NOMO-1 treated with dmso at 0.1 percent for 144 hours (cell line): ENCODE data around the gene DST.

Experiments used
- DNase-seq: peaks from one replicate; lab custom pipeline; 2025; ENCODE audit not compliant: unreplicated experiment; lab: John Stamatoyannopoulos, UW

Gene DST

GRCh38 chr6:56488281-56488680 is 154.4 kb downstream of the DST start:
- DNase-seq, result no peak

- DNase-seq, result no peak
These were observed 156.0 kb downstream of the DST start for GRCh38 chr6:56486681-56487080.

- DNase-seq, result no peak
These were observed 158.0 kb downstream of the DST start for GRCh38 chr6:56484669-56485068.

GRCh38 chr6:56483929-56484328 is 158.8 kb downstream of the DST start:
- DNase-seq, result no peak

GRCh38 chr6:56482525-56482924 is 160.2 kb downstream of the DST start:
- no peak for DNase-seq

- DNase-seq, result no peak
These were observed 160.7 kb downstream of the DST start for GRCh38 chr6:56481957-56482356.

GRCh38 chr6:56480654-56481337 is 161.9 kb downstream of the DST start:
- no peak for DNase-seq

GRCh38 chr6:56480246-56480645 is 162.4 kb downstream of the DST start:
- no peak for DNase-seq

- DNase-seq, result no peak
These were observed 163.3 kb downstream of the DST start for GRCh38 chr6:56479381-56479780.

GRCh38 chr6:56478202-56478601 is 164.5 kb downstream of the DST start:
- no peak for DNase-seq

- DNase-seq, result no peak
These were observed 165.4 kb downstream of the DST start for GRCh38 chr6:56477241-56477640.

- no peak for DNase-seq
These were observed 166.8 kb downstream of the DST start for GRCh38 chr6:56475736-56476457.

GRCh38 chr6:56474532-56474931 is 168.2 kb downstream of the DST start:
- no peak for DNase-seq

GRCh38 chr6:56463443-56463842 is 179.2 kb downstream of the DST start:
- DNase-seq, result no peak

GRCh38 chr6:56459030-56459805 is 183.5 kb downstream of the DST start:
- no peak for DNase-seq

GRCh38 chr6:56458324-56458884 is 184.3 kb downstream of the DST start:
- no peak for DNase-seq

GRCh38 chr6:56456785-56457184 is 185.9 kb downstream of the DST start:
- no peak for DNase-seq

- DNase-seq, result no peak
These were observed 191.6 kb downstream of the DST start for GRCh38 chr6:56450882-56451739.

- DNase-seq, result no peak
These were observed 192.3 kb downstream of the DST start for GRCh38 chr6:56450376-56450775.

- no peak for DNase-seq
These were observed 194.6 kb downstream of the DST start for GRCh38 chr6:56448046-56448445.

- no peak for DNase-seq
These were observed 196.9 kb downstream of the DST start for GRCh38 chr6:56445818-56446217.
